Prostate gland (tissue), 2 donors: Measurements from ENCODE around the gene WDR41.

ENCODE experiments used
- CTCF ChIP-seq, 4 experiments: fragments of 200-600 bp in 2 of 4; fragments of 450-650 bp in 2 of 4; sonication (generic) in 2 of 4; IDR thresholded peaks; 1 replicate in 3 of 4; 2 replicates in 1 of 4; pipeline ENCODE4 v1.5.1; 2016 to 2019; ENCODE audit warnings: antibody characterized with exemption in 4 of 4, mild to moderate bottlenecking in 2 of 4, moderate library complexity in 2 of 4
- POLR2A ChIP-seq: fragments of 450-650 bp; IDR thresholded peaks from one replicate; pipeline ENCODE4 v1.6.1; 2016; ENCODE audit warnings: antibody characterized with exemption, mild to moderate bottlenecking
- POLR2AphosphoS5 ChIP-seq: sonication (generic); formaldehyde crosslinking; IDR thresholded peaks from one replicate; pipeline ENCODE4 v1.6.1; 2017; ENCODE audit warnings: antibody characterized with exemption

- TF ChIP-seq CTCF (IDR thresholded peaks at IDR 0.05) (no peak), POLR2AphosphoS5 (no peak), POLR2A (no peak)
These were observed 101.3 kb downstream of the WDR41 start for GRCh38 chr5:77390795-77391194.
